Body of pancreas (tissue), 4 donors: ENCODE measurements around the gene MAN1A2. TPM values are rescaled to one million over a fixed set of nuclear protein-coding genes. Genes with fewer than 3 reads are reported as not detected.

Source experiments
- ATAC-seq: fragments of 150-250 bp; one replicate; pipeline ENCODE4 v1.9.1; 2016
- DNase-seq, 4 donors: peaks; one replicate each; pipeline ENCODE4 v3.0.0-alpha.2; 2019
- H3K27ac ChIP-seq, 4 donors: fragments of 200-600 bp; sonication (generic); 1 replicate in 3 of 4; 2 replicates in 1 of 4; pipeline versions ENCODE4 v1.5.1 to v1.6.1; 2016 to 2019; ENCODE audit warnings: mild to moderate bottlenecking in 1 of 4, mixed read lengths in 1 of 4, moderate library complexity in 1 of 4
- H3K27me3 ChIP-seq, 2 donors: fragments of 200-600 bp; sonication (generic); one replicate each; pipeline ENCODE4 v1.6.0; 2016; ENCODE audit warnings: mild to moderate bottlenecking in 1 of 2
- H3K36me3 ChIP-seq, 2 donors: fragments of 200-600 bp; sonication (generic); replicated peaks in 1 of 2; 2 replicates each; pipeline ENCODE4 v1.5.1; 2016; ENCODE audit warnings: low read depth in 2 of 2; ENCODE audit not compliant: insufficient read depth in 1 of 2
- H3K4me1 ChIP-seq: fragments of 200-600 bp; sonication (generic); one replicate; pipeline ENCODE4 v1.6.0; 2016
- H3K4me3 ChIP-seq, 2 donors: fragments of 200-600 bp; sonication (generic); 1 replicate in 1 of 2; 2 replicates in 1 of 2; pipeline ENCODE4 v1.5.1; 2016 to 2019
- H3K9me3 ChIP-seq, 3 donors: fragments of 200-600 bp; sonication (generic); 1 replicate in 2 of 3; 2 replicates in 1 of 3; pipeline ENCODE4 v1.5.1; 2016
- POLR2A ChIP-seq, 3 donors: fragments of 450-650 bp; IDR thresholded peaks; one replicate each; pipeline ENCODE4 v1.6.1; 2016; ENCODE audit warnings: antibody characterized with exemption in 3 of 3, mild to moderate bottlenecking in 2 of 3
- WGBS, 2 donors: methylation state at CpG; one replicate each; pipeline ENCODE4 v1.1.5; 2017; 5-methylcytosine and 5-hydroxymethylcytosine counted together
- intact Hi-C: fragments of 100-400 bp; cut with DNase I; formaldehyde crosslinking; loops from one replicate; pipeline ENCODE4 v1.15.1; 2023
- total RNA-seq, 2 donors: library from RNA; depleted of rRNA; stranded (reverse); fragments of >200 nt; gene quantifications; one replicate each; pipeline ENCODE4 v1.1.0, GENCODE V29; 2016
- TF ChIP-seq, protein P1 (sequence below), 7 experiments: fragments of 450-650 bp in 4 of 7; fragments of 200-600 bp in 3 of 7; sonication (generic) in 3 of 7; IDR thresholded peaks; one replicate each; pipeline ENCODE4 v1.5.1; 2016 to 2019; ENCODE audit warnings: antibody characterized with exemption in 7 of 7

Gene MAN1A2
- total RNA-seq, 2 donors from 2014 or later, result 37.9 to 54.4 TPM

DNA sequence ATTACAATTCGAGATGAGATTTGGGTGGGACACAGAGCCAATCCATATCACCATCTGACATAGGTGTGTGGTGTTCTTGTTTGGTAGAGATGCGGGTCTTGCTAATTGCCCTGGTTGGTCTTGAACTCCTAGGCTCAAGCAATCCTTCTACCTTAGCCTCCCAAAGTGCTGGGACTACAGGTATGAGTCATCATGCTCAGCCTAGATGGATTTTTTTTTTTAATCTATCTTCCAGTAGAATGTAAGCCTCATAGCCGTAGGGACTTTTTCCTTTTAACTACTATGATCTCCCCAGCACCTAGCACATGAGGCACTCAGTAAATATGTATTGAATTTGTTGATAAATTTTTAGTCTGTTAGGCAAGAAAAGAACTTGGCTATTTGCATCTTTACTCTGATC, 144.0 kb downstream of the MAN1A2 start:
- TF ChIP-seq, protein P1, sequence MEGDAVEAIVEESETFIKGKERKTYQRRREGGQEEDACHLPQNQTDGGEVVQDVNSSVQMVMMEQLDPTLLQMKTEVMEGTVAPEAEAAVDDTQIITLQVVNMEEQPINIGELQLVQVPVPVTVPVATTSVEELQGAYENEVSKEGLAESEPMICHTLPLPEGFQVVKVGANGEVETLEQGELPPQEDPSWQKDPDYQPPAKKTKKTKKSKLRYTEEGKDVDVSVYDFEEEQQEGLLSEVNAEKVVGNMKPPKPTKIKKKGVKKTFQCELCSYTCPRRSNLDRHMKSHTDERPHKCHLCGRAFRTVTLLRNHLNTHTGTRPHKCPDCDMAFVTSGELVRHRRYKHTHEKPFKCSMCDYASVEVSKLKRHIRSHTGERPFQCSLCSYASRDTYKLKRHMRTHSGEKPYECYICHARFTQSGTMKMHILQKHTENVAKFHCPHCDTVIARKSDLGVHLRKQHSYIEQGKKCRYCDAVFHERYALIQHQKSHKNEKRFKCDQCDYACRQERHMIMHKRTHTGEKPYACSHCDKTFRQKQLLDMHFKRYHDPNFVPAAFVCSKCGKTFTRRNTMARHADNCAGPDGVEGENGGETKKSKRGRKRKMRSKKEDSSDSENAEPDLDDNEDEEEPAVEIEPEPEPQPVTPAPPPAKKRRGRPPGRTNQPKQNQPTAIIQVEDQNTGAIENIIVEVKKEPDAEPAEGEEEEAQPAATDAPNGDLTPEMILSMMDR (IDR thresholded peaks at IDR 0.05), result no peak
- TF ChIP-seq POLR2A (IDR thresholded peaks at IDR 0.05), result no peak
- ATAC-seq, result no peak
- Histone ChIP-seq H3K4me1 (peaks cover 9% of the 10 kb centered on the region), H3K4me3 (no peak overlapping the region), H3K9me3 (no peaks in the 10 kb centered on the region), H3K36me3 (peaks cover 0 to 1% of the 10 kb centered on the region in 2 donors), H3K27me3 (no peaks in the 10 kb centered on the region), H3K27ac (no peak overlapping the region)
- no peak for DNase-seq
- intact Hi-C loops, result no loop called here
- WGBS, 2 donors, result 74 to 75% methylated on average over 3 of the region's 3 CpGs

DNA sequence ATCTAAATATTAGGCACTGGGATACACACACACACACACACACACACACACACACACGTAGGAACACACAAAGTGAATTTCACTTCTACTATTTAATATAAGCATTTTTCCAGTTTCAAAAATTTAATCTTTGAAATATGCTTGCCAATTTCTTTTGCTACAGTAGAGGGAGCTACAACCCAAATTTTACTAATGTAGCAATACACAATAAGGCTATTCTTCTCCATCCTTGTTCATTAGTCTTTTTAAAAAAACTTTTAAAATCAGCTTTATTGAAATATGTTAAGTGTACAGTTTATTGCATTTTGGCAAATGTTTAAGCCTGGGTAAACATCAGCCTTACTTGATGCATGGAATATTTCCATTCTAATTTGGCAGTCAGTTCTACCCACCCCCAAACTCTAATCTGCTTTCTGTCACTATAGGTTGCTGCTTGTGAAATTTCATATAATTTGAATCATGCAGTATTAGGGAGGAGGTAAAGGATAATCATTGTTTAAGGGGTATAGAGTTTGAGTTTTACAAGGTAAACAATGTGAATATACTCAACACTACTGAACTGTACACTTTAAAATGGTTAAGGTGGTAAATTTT, 145.6 kb downstream of the MAN1A2 start:
- Histone ChIP-seq H3K36me3 (peaks cover 0 to 1% of the 10 kb centered on the region in 2 donors), H3K27me3 (no peaks in the 10 kb centered on the region), H3K9me3 (no peaks in the 10 kb centered on the region), H3K27ac (no peak overlapping the region), H3K4me1 (no peaks in the 10 kb centered on the region), H3K4me3 (no peak overlapping the region)
- WGBS, 2 donors, result 3 to 4% methylated on average over 1 of the region's 1 CpG
- no peak for DNase-seq
- ATAC-seq, result peak; percentile 55
- TF ChIP-seq, protein P1 (IDR thresholded peaks at IDR 0.05), result peak; percentile 12 to 83 (median 72)
- TF ChIP-seq POLR2A (IDR thresholded peaks at IDR 0.05), result no peak
- intact Hi-C loops, result no loop called here

DNA sequence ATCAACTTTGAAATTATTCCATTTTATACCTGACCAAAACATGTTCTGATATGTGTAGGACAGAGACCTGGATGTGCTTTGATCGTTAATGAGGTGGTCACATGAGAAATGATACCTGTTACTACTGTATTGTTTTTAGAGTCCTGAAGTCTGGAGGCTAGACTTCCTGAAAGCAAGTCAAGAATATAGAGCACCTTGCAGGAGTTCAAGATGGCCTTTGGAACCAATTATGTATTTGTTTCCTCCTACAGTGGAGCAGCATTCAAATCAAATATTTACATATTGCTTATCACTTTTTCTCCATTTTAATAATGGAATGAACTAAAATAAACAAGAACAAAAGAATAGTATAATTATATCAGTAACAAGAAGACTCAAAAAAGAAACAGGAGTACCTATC, 155.9 kb downstream of the MAN1A2 start:
- no peak for DNase-seq
- no peak for ATAC-seq
- H3K36me3 ChIP-seq, result no peaks in the 10 kb centered on the region
- H3K27me3 ChIP-seq, result no peaks in the 10 kb centered on the region
- 96 to 100% methylated on average over 1 of the region's 1 CpG for WGBS, 2 donors
- intact Hi-C loops, result loop anchor here (10.0 kb wide), 1 partner anchor 372 kb away; no protein-coding TSS in a partner anchor
- no peak overlapping the region for H3K27ac ChIP-seq
- no peaks in the 10 kb centered on the region for H3K9me3 ChIP-seq
- peaks cover 7% of the 10 kb centered on the region for H3K4me1 ChIP-seq
- no peak overlapping the region for H3K4me3 ChIP-seq
- TF ChIP-seq, protein P1 (IDR thresholded peaks at IDR 0.05), result no peak
- no peak for TF ChIP-seq POLR2A (IDR thresholded peaks at IDR 0.05)

DNA sequence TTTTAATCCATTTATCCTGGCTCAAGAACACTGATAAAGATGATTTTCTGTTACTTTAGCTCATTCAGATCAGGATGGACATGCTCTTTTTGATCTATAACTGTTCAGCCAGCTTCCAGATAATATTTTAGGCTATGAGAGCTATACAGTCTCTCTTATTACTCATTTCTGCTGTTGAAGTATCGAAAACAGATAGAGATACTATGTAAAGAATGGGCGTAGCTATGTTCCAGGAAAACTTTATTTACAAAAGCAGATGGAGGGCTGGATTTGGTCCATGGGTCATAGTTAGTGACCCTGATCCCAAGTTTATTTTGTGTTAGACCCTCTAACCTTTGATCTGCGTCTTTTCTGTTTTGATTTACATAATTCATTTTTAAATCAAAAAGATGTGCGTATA, 159.8 kb downstream of the MAN1A2 start:
- no peak for DNase-seq
- H3K4me1 ChIP-seq, result peaks cover 7% of the 10 kb centered on the region
- H3K36me3 ChIP-seq, result no peaks in the 10 kb centered on the region
- no peak for ATAC-seq
- H3K4me3 ChIP-seq, result no peak overlapping the region
- no peaks in the 10 kb centered on the region for H3K27me3 ChIP-seq
- WGBS, 2 donors, result 53 to 55% methylated on average over 4 of the region's 4 CpGs
- intact Hi-C loops, result loop anchor here (10.0 kb wide), 1 partner anchor 368 kb away; no protein-coding TSS in a partner anchor
- TF ChIP-seq POLR2A (IDR thresholded peaks at IDR 0.05), result no peak
- TF ChIP-seq, protein P1 (IDR thresholded peaks at IDR 0.05), result no peak
- H3K27ac ChIP-seq, result peak overlapping the region in 1 of 4 donors; percentile 29
- no peaks in the 10 kb centered on the region for H3K9me3 ChIP-seq

DNA sequence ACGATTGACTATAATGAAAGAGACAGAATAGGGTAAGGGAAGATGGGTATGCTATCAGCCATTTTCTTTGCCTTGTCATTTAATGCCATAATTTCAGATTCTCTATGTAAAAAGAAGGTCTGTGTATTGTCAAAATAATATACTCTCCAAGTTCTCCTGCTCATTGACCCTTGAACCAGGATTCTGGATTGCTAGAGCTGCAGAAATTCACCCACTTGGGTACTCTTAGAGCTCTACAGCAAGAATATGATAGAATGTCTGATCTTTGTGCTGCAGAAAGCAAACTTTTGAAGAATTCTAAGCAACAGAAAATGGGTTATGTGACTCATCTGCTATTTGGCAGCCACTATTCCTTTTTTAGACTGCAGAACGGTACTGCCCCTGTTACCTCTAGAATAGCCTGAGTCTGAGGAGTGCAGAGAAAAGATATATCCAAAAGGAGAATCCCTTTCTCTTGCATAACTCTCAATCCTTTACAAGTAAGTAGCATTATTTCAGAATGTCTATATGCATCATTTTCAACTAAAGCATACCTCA, 160.4 kb downstream of the MAN1A2 start:
- Histone ChIP-seq H3K4me1 (peaks cover 7% of the 10 kb centered on the region), H3K27me3 (no peaks in the 10 kb centered on the region), H3K4me3 (no peak overlapping the region), H3K27ac (peak overlapping the region in 1 of 4 donors; percentile 29), H3K36me3 (no peaks in the 10 kb centered on the region), H3K9me3 (no peaks in the 10 kb centered on the region)
- TF ChIP-seq, protein P1 (IDR thresholded peaks at IDR 0.05), result no peak
- DNase-seq, result no peak
- intact Hi-C loops, result loop anchor here (10.0 kb wide), 1 partner anchor 367 kb away; no protein-coding TSS in a partner anchor
- no peak for ATAC-seq
- WGBS, 2 donors, result 63% methylated on average over 2 of the region's 2 CpGs
